Measurements from ENCODE around the gene PGAM1. TPM values are rescaled to one million over a fixed set of nuclear protein-coding genes. Genes with fewer than 3 reads are reported as not detected.

The PGAM1 gene
- total and polyA plus RNA-seq, 4 experiments from 2014 or later = 95.7 to 371 (median 201) TPM

- CTCF ChIA-PET (ENCODE audit: partially characterized antibody) = interaction anchor here (1.1 kb wide), 1 partner anchor 84 kb away, joined by 3 read pairs; no protein-coding TSS in a partner anchor
- no peak overlapping the region for H3K27ac Mint-ChIP-seq
- no peak overlapping the region for H3K4me3 Mint-ChIP-seq
- peaks cover 14 to 49% of the 10 kb centered on the region in 2 donors for H3K36me3 Mint-ChIP-seq
- Histone ChIP-seq H3K36me3 (ENCODE audit: insufficient read depth, low read length) (peaks cover 15% of the 10 kb centered on the region), H3K27me3 (ENCODE audit: insufficient read depth, low read length) (no peaks in the 10 kb centered on the region), H3K9me3 (ENCODE audit: control insufficient read depth in 1 of 2, low read length in 2 of 2) (no peaks in the 10 kb centered on the region), H3K4me3 (ENCODE audit: low read length in 2 of 2) (no peak overlapping the region), H3K4me1 (ENCODE audit: insufficient read depth, low read length) (no peaks in the 10 kb centered on the region), H3K27ac (ENCODE audit: low read depth, low read length) (no peak overlapping the region)
- intact Hi-C loops (cut with micrococcal nuclease) = no loop called here
- no peaks in the 10 kb centered on the region for H3K27me3 Mint-ChIP-seq
- H3K4me1 Mint-ChIP-seq = no peaks in the 10 kb centered on the region
- no peak for DNase-seq
- POLR2A ChIA-PET (ENCODE audit: partially characterized antibody) = no interaction called here
- no peaks in the 10 kb centered on the region for H3K9me3 Mint-ChIP-seq
Measured at GRCh38 chr10:97384156-97384555, 41.8 kb upstream of the PGAM1 start.

- intact Hi-C loops (cut with micrococcal nuclease) = no loop called here
- Mint-ChIP-seq H3K9me3 (peaks cover 0 to 3% (median 0%) of the 10 kb centered on the region in 8 donors), H3K27me3 (no peaks in the 10 kb centered on the region), H3K27ac (no peak overlapping the region), H3K4me3 (no peak overlapping the region), H3K36me3 (peaks cover 14 to 52% of the 10 kb centered on the region in 2 donors), H3K4me1 (no peaks in the 10 kb centered on the region)
- no peak overlapping the region for H3K27ac ChIP-seq (ENCODE audit: low read depth, low read length)
- ChIA-PET CTCF (ENCODE audit: partially characterized antibody) (no interaction called here), POLR2A (ENCODE audit: partially characterized antibody) (no interaction called here)
- H3K27me3 ChIP-seq (ENCODE audit: insufficient read depth, low read length) = no peaks in the 10 kb centered on the region
- H3K4me3 ChIP-seq (ENCODE audit: low read length in 2 of 2) = no peak overlapping the region
- H3K9me3 ChIP-seq (ENCODE audit: control insufficient read depth in 1 of 2, low read length in 2 of 2) = no peaks in the 10 kb centered on the region
- H3K36me3 ChIP-seq (ENCODE audit: insufficient read depth, low read length) = peaks cover 15% of the 10 kb centered on the region
- no peak for DNase-seq
- H3K4me1 ChIP-seq (ENCODE audit: insufficient read depth, low read length) = no peaks in the 10 kb centered on the region
Measured at GRCh38 chr10:97384641-97385040, 41.4 kb upstream of the PGAM1 start.

DNA sequence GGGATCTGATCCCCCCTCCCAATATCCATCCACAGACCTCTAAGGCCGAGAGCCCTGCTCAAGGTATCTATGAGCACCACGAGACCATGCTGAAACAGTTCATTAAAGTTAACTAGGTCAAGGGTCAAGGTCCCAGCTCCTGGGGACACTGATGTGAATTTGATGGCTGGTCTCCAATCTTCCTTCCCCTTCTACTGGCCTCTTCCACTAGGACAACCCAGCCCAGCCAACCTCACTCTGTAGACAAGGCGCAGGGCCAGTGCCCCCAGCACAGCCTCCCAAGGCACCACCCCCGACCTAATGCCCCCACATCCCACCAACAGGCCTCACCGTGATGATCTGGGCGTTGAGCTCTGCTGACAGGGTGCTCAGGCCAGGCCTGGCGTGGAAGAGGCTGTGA lies 40.4 kb upstream of the PGAM1 start:
- CTCF ChIA-PET (ENCODE audit: partially characterized antibody) = interaction anchor here (0.7 kb wide), 1 partner anchor 108 kb away, joined by 3 read pairs; no protein-coding TSS in a partner anchor
- H3K4me3 Mint-ChIP-seq = no peak overlapping the region

GRCh38 chr10:97388152-97388551 lies 37.8 kb upstream of the PGAM1 start:
- H3K9me3 ChIP-seq (ENCODE audit: control insufficient read depth in 1 of 2, low read length in 2 of 2) = no peaks in the 10 kb centered on the region
- H3K27ac ChIP-seq (ENCODE audit: low read depth, low read length) = no peak overlapping the region
- ChIA-PET CTCF (ENCODE audit: partially characterized antibody) (interaction anchor here (1.0 to 1.1 kb wide), 2 partner anchors 31 to 109 kb away, joined by 3 read pairs; no protein-coding TSS in a partner anchor), POLR2A (ENCODE audit: partially characterized antibody) (no interaction called here)
- H3K4me3 ChIP-seq (ENCODE audit: low read length in 2 of 2) = no peak overlapping the region
- no peaks in the 10 kb centered on the region for H3K4me1 ChIP-seq (ENCODE audit: insufficient read depth, low read length)
- intact Hi-C loops (cut with micrococcal nuclease) = no loop called here
- H3K9me3 Mint-ChIP-seq = peaks cover 0 to 3% (median 0%) of the 10 kb centered on the region in 8 donors
- no peaks in the 10 kb centered on the region for H3K4me1 Mint-ChIP-seq
- no peak overlapping the region for H3K4me3 Mint-ChIP-seq
- H3K27me3 Mint-ChIP-seq = no peaks in the 10 kb centered on the region
- H3K27ac Mint-ChIP-seq = no peak overlapping the region
- H3K27me3 ChIP-seq (ENCODE audit: insufficient read depth, low read length) = no peaks in the 10 kb centered on the region
- H3K36me3 Mint-ChIP-seq = peaks cover 17 to 43% of the 10 kb centered on the region in 2 donors
- no peak for DNase-seq
- H3K36me3 ChIP-seq (ENCODE audit: insufficient read depth, low read length) = peaks cover 20% of the 10 kb centered on the region

More for the DNA sequence above, 40.4 kb upstream of the PGAM1 start:
- no peak for DNase-seq
- Histone ChIP-seq H3K9me3 (ENCODE audit: control insufficient read depth in 1 of 2, low read length in 2 of 2) (no peaks in the 10 kb centered on the region), H3K4me3 (ENCODE audit: low read length in 2 of 2) (no peak overlapping the region), H3K27ac (ENCODE audit: low read depth, low read length) (no peak overlapping the region), H3K36me3 (ENCODE audit: insufficient read depth, low read length) (peaks cover 19% of the 10 kb centered on the region), H3K27me3 (ENCODE audit: insufficient read depth, low read length) (no peaks in the 10 kb centered on the region), H3K4me1 (ENCODE audit: insufficient read depth, low read length) (no peaks in the 10 kb centered on the region)
- no peaks in the 10 kb centered on the region for H3K4me1 Mint-ChIP-seq
- peaks cover 0 to 3% (median 0%) of the 10 kb centered on the region in 8 donors for H3K9me3 Mint-ChIP-seq
- H3K36me3 Mint-ChIP-seq = peaks cover 16 to 51% of the 10 kb centered on the region in 2 donors
- H3K27me3 Mint-ChIP-seq = no peaks in the 10 kb centered on the region
- peak overlapping the region in 1 of 7 donors; percentile 46 for H3K27ac Mint-ChIP-seq
- intact Hi-C loops (cut with micrococcal nuclease) = no loop called here
- POLR2A ChIA-PET (ENCODE audit: partially characterized antibody) = no interaction called here

GRCh38 chr10:97390091-97390490 lies 35.9 kb upstream of the PGAM1 start:
- no peaks in the 10 kb centered on the region for H3K4me1 Mint-ChIP-seq
- Histone ChIP-seq H3K27ac (ENCODE audit: low read depth, low read length) (no peak overlapping the region), H3K27me3 (ENCODE audit: insufficient read depth, low read length) (no peaks in the 10 kb centered on the region), H3K4me3 (ENCODE audit: low read length in 2 of 2) (no peak overlapping the region), H3K36me3 (ENCODE audit: insufficient read depth, low read length) (peaks cover 26% of the 10 kb centered on the region), H3K4me1 (ENCODE audit: insufficient read depth, low read length) (no peaks in the 10 kb centered on the region), H3K9me3 (ENCODE audit: control insufficient read depth in 1 of 2, low read length in 2 of 2) (no peaks in the 10 kb centered on the region)
- peak overlapping the region in 1 of 7 donors; percentile 22 for H3K27ac Mint-ChIP-seq
- peaks cover 0 to 3% (median 0%) of the 10 kb centered on the region in 8 donors for H3K9me3 Mint-ChIP-seq
- H3K4me3 Mint-ChIP-seq = no peak overlapping the region
- POLR2A ChIA-PET (ENCODE audit: partially characterized antibody) = no interaction called here
- no peaks in the 10 kb centered on the region for H3K27me3 Mint-ChIP-seq
- H3K36me3 Mint-ChIP-seq = peaks cover 26 to 50% of the 10 kb centered on the region in 2 donors
- CTCF ChIA-PET (ENCODE audit: partially characterized antibody) = no interaction called here
- DNase-seq = no peak
- intact Hi-C loops (cut with micrococcal nuclease) = no loop called here

DNA sequence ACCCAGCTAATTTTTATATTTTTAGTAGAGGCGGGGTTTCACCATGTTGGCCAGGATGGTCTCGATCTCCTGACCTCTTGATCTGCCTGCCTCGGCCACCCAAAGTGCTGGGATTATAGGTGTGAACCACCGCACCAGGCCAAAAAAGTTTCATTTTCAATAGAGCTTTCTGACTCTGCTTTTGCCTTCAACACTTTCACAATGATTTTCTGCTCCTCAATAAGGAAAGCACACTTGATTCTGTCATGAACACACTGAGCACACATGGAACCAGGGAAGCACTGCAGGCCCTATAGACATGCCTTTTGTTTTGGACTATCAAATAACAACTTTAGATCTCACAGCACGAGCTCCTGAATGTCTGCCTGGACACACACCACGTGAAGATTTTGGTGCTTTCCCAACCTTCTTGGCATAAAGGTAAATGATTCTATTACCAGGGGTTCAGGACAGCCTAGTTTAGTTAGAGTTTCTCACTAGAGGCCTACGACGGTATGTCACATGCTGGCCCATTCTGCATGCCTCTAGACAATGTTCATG lies 32.9 kb upstream of the PGAM1 start:
- Mint-ChIP-seq H3K27ac (peak overlapping the region in 2 of 7 donors; percentile 27 to 29), H3K4me3 (no peak overlapping the region), H3K36me3 (peaks cover 32 to 45% of the 10 kb centered on the region in 2 donors), H3K4me1 (no peaks in the 10 kb centered on the region), H3K9me3 (peaks cover 0 to 3% (median 0%) of the 10 kb centered on the region in 8 donors), H3K27me3 (no peaks in the 10 kb centered on the region)
- intact Hi-C loops (cut with micrococcal nuclease) = no loop called here
- no peak overlapping the region for H3K27ac ChIP-seq (ENCODE audit: low read depth, low read length)
- ChIA-PET CTCF (ENCODE audit: partially characterized antibody) (no interaction called here), POLR2A (ENCODE audit: partially characterized antibody) (interaction anchor here (0.9 kb wide), 1 partner anchor 8 kb away, joined by 3 read pairs; the partner anchor contains the start of gene RRP12)
- no peak overlapping the region for H3K4me3 ChIP-seq (ENCODE audit: low read length in 2 of 2)
- no peak for DNase-seq
- no peaks in the 10 kb centered on the region for H3K27me3 ChIP-seq (ENCODE audit: insufficient read depth, low read length)
- no peaks in the 10 kb centered on the region for H3K9me3 ChIP-seq (ENCODE audit: control insufficient read depth in 1 of 2, low read length in 2 of 2)
- peaks cover 17% of the 10 kb centered on the region for H3K36me3 ChIP-seq (ENCODE audit: insufficient read depth, low read length)
- H3K4me1 ChIP-seq (ENCODE audit: insufficient read depth, low read length) = no peaks in the 10 kb centered on the region

GRCh38 chr10:97396056-97396455 lies 29.9 kb upstream of the PGAM1 start:
- Mint-ChIP-seq H3K4me1 (peaks cover 6 to 13% (median 10%) of the 10 kb centered on the region in 4 donors), H3K4me3 (no peak overlapping the region)
- intact Hi-C loops (cut with micrococcal nuclease) = no loop called here

More at GRCh38 chr10:97396056-97396455, 29.9 kb upstream of the PGAM1 start:
- no peaks in the 10 kb centered on the region for H3K9me3 Mint-ChIP-seq
- H3K27ac Mint-ChIP-seq = peak overlapping the region in 1 of 7 donors; percentile 10
- H3K36me3 Mint-ChIP-seq = peaks cover 18 to 29% of the 10 kb centered on the region in 2 donors
- H3K27me3 Mint-ChIP-seq = no peaks in the 10 kb centered on the region
- Histone ChIP-seq H3K36me3 (ENCODE audit: insufficient read depth, low read length) (peaks cover 6% of the 10 kb centered on the region), H3K27ac (ENCODE audit: low read depth, low read length) (no peak overlapping the region), H3K4me3 (ENCODE audit: low read length in 2 of 2) (no peak overlapping the region), H3K9me3 (ENCODE audit: control insufficient read depth in 1 of 2, low read length in 2 of 2) (no peaks in the 10 kb centered on the region), H3K27me3 (ENCODE audit: insufficient read depth, low read length) (no peaks in the 10 kb centered on the region), H3K4me1 (ENCODE audit: insufficient read depth, low read length) (peaks cover 10% of the 10 kb centered on the region)
- ChIA-PET POLR2A (ENCODE audit: partially characterized antibody) (no interaction called here), CTCF (ENCODE audit: partially characterized antibody) (interaction anchor here (0.7 kb wide), 1 partner anchor 189 kb away, joined by 3 read pairs; no protein-coding TSS in a partner anchor)
- no peak for DNase-seq

Data from CD4-positive, alpha-beta memory T cell (primary cell).